HepG2 (cell line): ENCODE measurements around the gene TAF6L. TPM values are rescaled to one million over a fixed set of nuclear protein-coding genes. Genes with fewer than 3 reads are reported as not detected.

ENCODE experiments used
- IRF2 ChIP-seq: IDR thresholded peaks from 2 replicates; pipeline ENCODE4 v1.6.1; 2018; ENCODE audit warnings: missing genetic modification reagents, missing compliant biosample characterization
- MEF2D ChIP-seq: sonication (generic); formaldehyde crosslinking; IDR thresholded peaks from 2 replicates; pipeline ENCODE4 v1.5.1; 2020; ENCODE audit warnings: mild to moderate bottlenecking, missing genetic modification reagents
- MTA3 ChIP-seq: sonication (generic); formaldehyde crosslinking; IDR thresholded peaks from 2 replicates; pipeline ENCODE4 v1.4.0; 2020; ENCODE audit warnings: missing genetic modification reagents
- NFE2L1 ChIP-seq: sonication (generic); formaldehyde crosslinking; IDR thresholded peaks from 2 replicates; pipeline ENCODE4 v1.4.0; 2020; ENCODE audit warnings: missing genetic modification reagents, mild to moderate bottlenecking, borderline replicate concordance
- NONO ChIP-seq, 2 experiments: fragments of 450-650 bp in 1 of 2; sonication (generic) in 1 of 2; formaldehyde crosslinking in 1 of 2; IDR thresholded peaks in 1 of 2; conservative IDR thresholded peaks in 1 of 2; 2 replicates each; pipeline versions ENCODE4 v1.6.1 to v1.8.0; 2017 to 2022; ENCODE audit warnings: mild to moderate bottlenecking in 1 of 2, missing genetic modification reagents in 1 of 2, moderate library complexity in 1 of 2
- NR3C1 ChIP-seq: sonication (generic); formaldehyde crosslinking; IDR thresholded peaks from 2 replicates; pipeline ENCODE4 v1.4.0; 2020; ENCODE audit warnings: missing genetic modification reagents
- SMARCC2 ChIP-seq: fragments of 450-650 bp; IDR thresholded peaks from 2 replicates; pipeline ENCODE4 v1.6.1; 2017; ENCODE audit warnings: antibody characterized with exemption, mild to moderate bottlenecking
- ZNF143 ChIP-seq: sonication (generic); formaldehyde crosslinking; IDR thresholded peaks from 2 replicates; pipeline ENCODE4 v1.4.0; 2020; ENCODE audit warnings: missing genetic modification reagents
- ZNF331 ChIP-seq: sonication (generic); formaldehyde crosslinking; IDR thresholded peaks from 2 replicates; pipeline ENCODE4 v1.4.0; 2020; ENCODE audit warnings: missing genetic modification reagents
- ZNF788 ChIP-seq: sonication (generic); formaldehyde crosslinking; IDR thresholded peaks from 2 replicates; pipeline ENCODE4 v1.5.0; 2020; ENCODE audit warnings: mild to moderate bottlenecking, missing genetic modification reagents, borderline replicate concordance
- ZSCAN20 ChIP-seq: sonication (generic); formaldehyde crosslinking; IDR thresholded peaks from 2 replicates; pipeline ENCODE4 v1.4.0; 2020; ENCODE audit warnings: missing genetic modification reagents, mild to moderate bottlenecking, borderline replicate concordance
- polyA plus RNA-seq, 8 experiments: library from polyadenylated mRNA; depleted of rRNA in 3 of 8; stranded (reverse) in 7 of 8; unstranded in 1 of 8; fragments of >200 nt; fragmentation: Illumina TruSeq in 4 of 8; extraction: Trizol in 4 of 8; gene quantifications; 2 replicates each; pipeline versions ENCODE4 v1.2.1 to v1.2.3, GENCODE V29; 2011 to 2016; ENCODE audit warnings: low read depth in 4 of 8, missing spikeins in 1 of 8, mixed read lengths in 1 of 8; ENCODE audit not compliant: insufficient read depth in 1 of 8
- total RNA-seq, 5 experiments: library from RNA; depleted of rRNA; stranded (reverse); fragments of >200 nt; fragmentation: Illumina TruSeq; extraction: Trizol; gene quantifications; 2 replicates each; pipeline ENCODE4 v1.2.3, GENCODE V29; 2016; ENCODE audit warnings: low read depth in 1 of 5
- TF ChIP-seq, protein P1 (sequence below): sonication (generic); formaldehyde crosslinking; IDR thresholded peaks from 2 replicates; pipeline ENCODE4 v1.5.1; 2020; ENCODE audit warnings: missing genetic modification reagents, mild to moderate bottlenecking, borderline replicate concordance
- TF ChIP-seq, protein P2 (sequence below): sonication (generic); formaldehyde crosslinking; conservative IDR thresholded peaks from 2 replicates; pipeline ENCODE4 v1.8.0; 2022; ENCODE audit warnings: mild to moderate bottlenecking, moderate library complexity, missing genetic modification reagents
- TF ChIP-seq, protein P3 (sequence below): sonication (generic); formaldehyde crosslinking; IDR thresholded peaks from 2 replicates; pipeline ENCODE4 v1.4.0; 2020; ENCODE audit warnings: missing genetic modification reagents, mild to moderate bottlenecking, borderline replicate concordance
- TF ChIP-seq, protein P4 (sequence below): IDR thresholded peaks from 2 replicates; pipeline ENCODE4 v1.6.1; 2016
- TF ChIP-seq, protein P5 (sequence below): sonication (generic); formaldehyde crosslinking; IDR thresholded peaks from 2 replicates; pipeline ENCODE4 v1.8.0; 2022; ENCODE audit warnings: mild to moderate bottlenecking, missing genetic modification reagents; ENCODE audit not compliant: insufficient replicate concordance
- TF ChIP-seq, protein P6 (sequence below): sonication (generic); formaldehyde crosslinking; IDR thresholded peaks from 2 replicates; pipeline ENCODE4 v1.8.1; 2023; ENCODE audit warnings: mild to moderate bottlenecking, missing genetic modification reagents

The TAF6L gene
- total and polyA plus RNA-seq, 2 of the 13 experiments (the other 11 are each of a cell fraction or from before 2014, with no cell fraction given) = 12.6 to 19.4 TPM

DNA sequence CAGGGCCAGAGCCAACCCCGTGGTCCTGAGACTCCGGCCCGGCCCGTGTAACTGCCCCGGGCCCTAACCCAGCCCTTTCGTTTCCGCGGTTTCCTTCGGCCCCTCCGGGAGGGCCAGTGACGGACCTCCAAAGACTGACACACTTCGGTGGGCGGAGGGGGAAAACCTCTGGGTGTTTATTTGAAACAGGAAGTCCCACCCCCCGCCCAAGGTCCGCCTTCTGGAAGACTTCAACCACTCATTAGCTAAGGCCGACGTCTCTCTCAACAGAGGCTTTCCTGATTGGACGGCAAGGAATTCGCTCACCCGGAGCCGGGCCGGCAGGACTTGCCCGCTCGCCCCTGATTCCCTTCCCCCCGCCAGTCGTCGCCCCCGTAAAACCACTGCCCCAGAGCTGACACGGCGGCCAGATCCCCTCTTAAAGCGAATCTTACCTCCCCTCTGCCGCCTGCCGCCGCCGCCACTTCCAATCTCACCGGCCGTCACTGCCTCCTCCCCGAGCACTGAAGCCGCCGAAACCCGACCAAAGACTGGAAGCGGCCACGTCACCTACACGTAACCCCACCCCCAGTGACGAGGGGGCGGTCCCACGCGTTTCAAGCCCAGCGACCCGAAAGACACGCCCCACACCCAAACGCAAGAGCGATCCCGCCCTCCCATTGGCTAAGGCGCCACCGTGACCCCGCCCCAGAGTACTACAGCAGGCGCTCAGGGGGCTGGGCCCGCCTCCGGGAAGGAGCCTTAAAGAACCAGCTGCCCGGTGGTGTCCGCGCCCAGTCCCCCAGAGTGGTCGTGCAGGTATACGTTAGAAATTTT is 60.5 kb downstream of the TAF6L start, which contains the start of gene STX5 (continued):
- TF ChIP-seq, protein P1, sequence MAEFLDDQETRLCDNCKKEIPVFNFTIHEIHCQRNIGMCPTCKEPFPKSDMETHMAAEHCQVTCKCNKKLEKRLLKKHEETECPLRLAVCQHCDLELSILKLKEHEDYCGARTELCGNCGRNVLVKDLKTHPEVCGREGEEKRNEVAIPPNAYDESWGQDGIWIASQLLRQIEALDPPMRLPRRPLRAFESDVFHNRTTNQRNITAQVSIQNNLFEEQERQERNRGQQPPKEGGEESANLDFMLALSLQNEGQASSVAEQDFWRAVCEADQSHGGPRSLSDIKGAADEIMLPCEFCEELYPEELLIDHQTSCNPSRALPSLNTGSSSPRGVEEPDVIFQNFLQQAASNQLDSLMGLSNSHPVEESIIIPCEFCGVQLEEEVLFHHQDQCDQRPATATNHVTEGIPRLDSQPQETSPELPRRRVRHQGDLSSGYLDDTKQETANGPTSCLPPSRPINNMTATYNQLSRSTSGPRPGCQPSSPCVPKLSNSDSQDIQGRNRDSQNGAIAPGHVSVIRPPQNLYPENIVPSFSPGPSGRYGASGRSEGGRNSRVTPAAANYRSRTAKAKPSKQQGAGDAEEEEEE (CRISPR knock-in tag) = no peak
- TF ChIP-seq ZNF143 (CRISPR knock-in tag) (no peak), ZSCAN20 (CRISPR knock-in tag) (no peak; the same call in 1 of the 2 replicates), ZNF331 (CRISPR knock-in tag) (peak; percentile 26; the same call in 1 of the 2 replicates), NONO (IDR thresholded peaks at IDR 0.05) (no peak), NONO (CRISPR knock-in tag; conservative IDR thresholded peaks at IDR 0.05) (peak; percentile 57), NFE2L1 (no peak), SMARCC2 (no peak), ZNF788 (CRISPR knock-in tag) (no peak; the same call in 1 of the 2 replicates), MTA3 (CRISPR knock-in tag) (no peak), MEF2D (no peak; the same call in 1 of the 2 replicates), IRF2 (CRISPR knock-in tag) (peak; percentile 63; the same call in 1 of the 2 replicates), NR3C1 (no peak)
- TF ChIP-seq, protein P2, sequence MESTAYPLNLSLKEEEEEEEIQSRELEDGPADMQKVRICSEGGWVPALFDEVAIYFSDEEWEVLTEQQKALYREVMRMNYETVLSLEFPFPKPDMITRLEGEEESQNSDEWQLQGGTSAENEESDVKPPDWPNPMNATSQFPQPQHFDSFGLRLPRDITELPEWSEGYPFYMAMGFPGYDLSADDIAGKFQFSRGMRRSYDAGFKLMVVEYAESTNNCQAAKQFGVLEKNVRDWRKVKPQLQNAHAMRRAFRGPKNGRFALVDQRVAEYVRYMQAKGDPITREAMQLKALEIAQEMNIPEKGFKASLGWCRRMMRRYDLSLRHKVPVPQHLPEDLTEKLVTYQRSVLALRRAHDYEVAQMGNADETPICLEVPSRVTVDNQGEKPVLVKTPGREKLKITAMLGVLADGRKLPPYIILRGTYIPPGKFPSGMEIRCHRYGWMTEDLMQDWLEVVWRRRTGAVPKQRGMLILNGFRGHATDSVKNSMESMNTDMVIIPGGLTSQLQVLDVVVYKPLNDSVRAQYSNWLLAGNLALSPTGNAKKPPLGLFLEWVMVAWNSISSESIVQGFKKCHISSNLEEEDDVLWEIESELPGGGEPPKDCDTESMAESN (CRISPR knock-in tag) = peak; percentile 82
- TF ChIP-seq, protein P3, sequence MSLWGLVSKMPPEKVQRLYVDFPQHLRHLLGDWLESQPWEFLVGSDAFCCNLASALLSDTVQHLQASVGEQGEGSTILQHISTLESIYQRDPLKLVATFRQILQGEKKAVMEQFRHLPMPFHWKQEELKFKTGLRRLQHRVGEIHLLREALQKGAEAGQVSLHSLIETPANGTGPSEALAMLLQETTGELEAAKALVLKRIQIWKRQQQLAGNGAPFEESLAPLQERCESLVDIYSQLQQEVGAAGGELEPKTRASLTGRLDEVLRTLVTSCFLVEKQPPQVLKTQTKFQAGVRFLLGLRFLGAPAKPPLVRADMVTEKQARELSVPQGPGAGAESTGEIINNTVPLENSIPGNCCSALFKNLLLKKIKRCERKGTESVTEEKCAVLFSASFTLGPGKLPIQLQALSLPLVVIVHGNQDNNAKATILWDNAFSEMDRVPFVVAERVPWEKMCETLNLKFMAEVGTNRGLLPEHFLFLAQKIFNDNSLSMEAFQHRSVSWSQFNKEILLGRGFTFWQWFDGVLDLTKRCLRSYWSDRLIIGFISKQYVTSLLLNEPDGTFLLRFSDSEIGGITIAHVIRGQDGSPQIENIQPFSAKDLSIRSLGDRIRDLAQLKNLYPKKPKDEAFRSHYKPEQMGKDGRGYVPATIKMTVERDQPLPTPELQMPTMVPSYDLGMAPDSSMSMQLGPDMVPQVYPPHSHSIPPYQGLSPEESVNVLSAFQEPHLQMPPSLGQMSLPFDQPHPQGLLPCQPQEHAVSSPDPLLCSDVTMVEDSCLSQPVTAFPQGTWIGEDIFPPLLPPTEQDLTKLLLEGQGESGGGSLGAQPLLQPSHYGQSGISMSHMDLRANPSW = no peak
- TF ChIP-seq, protein P4, sequence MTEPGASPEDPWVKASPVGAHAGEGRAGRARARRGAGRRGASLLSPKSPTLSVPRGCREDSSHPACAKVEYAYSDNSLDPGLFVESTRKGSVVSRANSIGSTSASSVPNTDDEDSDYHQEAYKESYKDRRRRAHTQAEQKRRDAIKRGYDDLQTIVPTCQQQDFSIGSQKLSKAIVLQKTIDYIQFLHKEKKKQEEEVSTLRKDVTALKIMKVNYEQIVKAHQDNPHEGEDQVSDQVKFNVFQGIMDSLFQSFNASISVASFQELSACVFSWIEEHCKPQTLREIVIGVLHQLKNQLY (CRISPR knock-in tag) = no peak
- TF ChIP-seq, protein P5, sequence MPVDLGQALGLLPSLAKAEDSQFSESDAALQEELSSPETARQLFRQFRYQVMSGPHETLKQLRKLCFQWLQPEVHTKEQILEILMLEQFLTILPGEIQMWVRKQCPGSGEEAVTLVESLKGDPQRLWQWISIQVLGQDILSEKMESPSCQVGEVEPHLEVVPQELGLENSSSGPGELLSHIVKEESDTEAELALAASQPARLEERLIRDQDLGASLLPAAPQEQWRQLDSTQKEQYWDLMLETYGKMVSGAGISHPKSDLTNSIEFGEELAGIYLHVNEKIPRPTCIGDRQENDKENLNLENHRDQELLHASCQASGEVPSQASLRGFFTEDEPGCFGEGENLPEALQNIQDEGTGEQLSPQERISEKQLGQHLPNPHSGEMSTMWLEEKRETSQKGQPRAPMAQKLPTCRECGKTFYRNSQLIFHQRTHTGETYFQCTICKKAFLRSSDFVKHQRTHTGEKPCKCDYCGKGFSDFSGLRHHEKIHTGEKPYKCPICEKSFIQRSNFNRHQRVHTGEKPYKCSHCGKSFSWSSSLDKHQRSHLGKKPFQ (CRISPR knock-in tag) = no peak
- TF ChIP-seq, protein P6, sequence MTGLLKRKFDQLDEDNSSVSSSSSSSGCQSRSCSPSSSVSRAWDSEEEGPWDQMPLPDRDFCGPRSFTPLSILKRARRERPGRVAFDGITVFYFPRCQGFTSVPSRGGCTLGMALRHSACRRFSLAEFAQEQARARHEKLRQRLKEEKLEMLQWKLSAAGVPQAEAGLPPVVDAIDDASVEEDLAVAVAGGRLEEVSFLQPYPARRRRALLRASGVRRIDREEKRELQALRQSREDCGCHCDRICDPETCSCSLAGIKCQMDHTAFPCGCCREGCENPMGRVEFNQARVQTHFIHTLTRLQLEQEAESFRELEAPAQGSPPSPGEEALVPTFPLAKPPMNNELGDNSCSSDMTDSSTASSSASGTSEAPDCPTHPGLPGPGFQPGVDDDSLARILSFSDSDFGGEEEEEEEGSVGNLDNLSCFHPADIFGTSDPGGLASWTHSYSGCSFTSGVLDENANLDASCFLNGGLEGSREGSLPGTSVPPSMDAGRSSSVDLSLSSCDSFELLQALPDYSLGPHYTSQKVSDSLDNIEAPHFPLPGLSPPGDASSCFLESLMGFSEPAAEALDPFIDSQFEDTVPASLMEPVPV (CRISPR knock-in tag) = no peak
